UCSD-AML1 (cell line): ENCODE results near the gene CDC14A.
"Not testable (repeated sequence)": the region's sequence is repeated elsewhere in the genome, so short reads cannot be mapped to it uniquely, and the experiment has no call there.

Source experiments
- DNase-seq: peaks from one replicate; lab custom pipeline; 2025; ENCODE audit not compliant: unreplicated experiment; lab: John Stamatoyannopoulos, UW

Gene CDC14A, protein sequence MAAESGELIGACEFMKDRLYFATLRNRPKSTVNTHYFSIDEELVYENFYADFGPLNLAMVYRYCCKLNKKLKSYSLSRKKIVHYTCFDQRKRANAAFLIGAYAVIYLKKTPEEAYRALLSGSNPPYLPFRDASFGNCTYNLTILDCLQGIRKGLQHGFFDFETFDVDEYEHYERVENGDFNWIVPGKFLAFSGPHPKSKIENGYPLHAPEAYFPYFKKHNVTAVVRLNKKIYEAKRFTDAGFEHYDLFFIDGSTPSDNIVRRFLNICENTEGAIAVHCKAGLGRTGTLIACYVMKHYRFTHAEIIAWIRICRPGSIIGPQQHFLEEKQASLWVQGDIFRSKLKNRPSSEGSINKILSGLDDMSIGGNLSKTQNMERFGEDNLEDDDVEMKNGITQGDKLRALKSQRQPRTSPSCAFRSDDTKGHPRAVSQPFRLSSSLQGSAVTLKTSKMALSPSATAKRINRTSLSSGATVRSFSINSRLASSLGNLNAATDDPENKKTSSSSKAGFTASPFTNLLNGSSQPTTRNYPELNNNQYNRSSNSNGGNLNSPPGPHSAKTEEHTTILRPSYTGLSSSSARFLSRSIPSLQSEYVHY

GRCh38 chr1:100352267-100353070 is at the start of gene CDC14A:
Gene CDC14A (plus strand): TSS chr1:100352506. CDS start chr1:100352955, 449 bp downstream.
- DNase-seq, result peak; percentile 92

- no peak for DNase-seq
These were observed 49.6 kb upstream of the CDC14A start for GRCh38 chr1:100302739-100303138.

- DNase-seq, result no peak
These were observed 48.1 kb upstream of the CDC14A start for GRCh38 chr1:100304227-100304626.

DNA sequence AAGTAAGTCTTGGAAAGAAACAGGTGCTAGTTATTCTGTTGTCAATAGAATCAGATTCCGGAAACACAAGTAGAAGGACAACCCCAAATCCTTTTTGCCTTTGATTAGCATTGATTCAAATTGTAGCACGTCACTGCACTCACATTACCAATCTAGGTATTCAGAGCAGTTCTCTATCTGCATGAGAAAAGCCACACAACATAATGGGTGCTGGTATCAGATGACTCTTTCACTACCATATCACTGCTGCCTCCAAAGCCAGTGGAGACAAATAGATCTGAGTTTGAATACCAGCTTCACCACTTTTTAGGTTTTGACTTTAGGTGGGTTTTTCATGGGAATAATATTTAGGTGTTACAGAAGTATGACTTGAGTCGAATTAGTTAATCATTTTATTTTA is 47.4 kb upstream of the CDC14A start:
- DNase-seq, result no peak

DNA sequence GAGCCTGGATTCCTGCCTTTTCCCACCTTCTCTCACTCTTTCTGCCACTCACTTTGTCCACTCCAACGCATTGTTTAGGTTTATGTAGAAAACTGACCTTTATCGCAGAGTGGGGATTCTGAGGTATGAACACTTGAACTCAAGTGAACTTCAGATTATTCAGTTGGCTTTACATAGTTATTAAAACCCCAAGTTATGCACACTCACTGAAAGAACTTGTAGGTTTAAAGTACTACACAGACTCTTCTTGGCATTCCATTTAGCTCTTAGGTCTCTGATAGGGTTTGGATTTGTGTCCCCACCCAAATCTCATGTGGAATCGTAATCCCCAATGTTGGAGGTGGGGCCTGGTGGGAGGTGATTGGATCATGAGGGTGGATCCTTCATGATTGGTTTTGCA is 46.4 kb upstream of the CDC14A start:
- DNase-seq, result no peak

- DNase-seq, result peak; percentile 11
These were observed 45.5 kb upstream of the CDC14A start for GRCh38 chr1:100306735-100307313.

GRCh38 chr1:100308777-100309176 is 43.5 kb upstream of the CDC14A start:
- no peak for DNase-seq

- no peak for DNase-seq
These were observed 42.4 kb upstream of the CDC14A start for GRCh38 chr1:100309863-100310262.

DNA sequence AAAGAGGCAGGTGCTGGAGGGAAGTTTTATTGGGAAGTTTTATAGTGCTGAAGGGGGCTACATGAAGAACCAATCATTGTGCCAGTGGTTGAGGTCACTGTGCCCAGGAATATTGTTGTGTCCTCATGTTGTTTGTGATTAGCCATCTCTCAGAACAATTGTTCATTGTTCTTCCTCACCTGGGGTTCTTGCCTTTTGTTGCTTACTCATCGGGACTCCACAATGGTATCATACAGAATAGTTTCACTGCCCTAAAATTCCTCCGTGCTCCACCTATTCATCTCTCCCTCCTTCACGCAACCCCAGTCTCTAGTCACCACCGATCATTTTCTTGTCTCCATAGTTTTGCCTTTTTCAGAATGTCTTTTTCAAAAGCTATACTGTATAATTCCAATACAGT is 38.9 kb upstream of the CDC14A start:
- DNase-seq, result no peak

GRCh38 chr1:100316622-100317021 is 35.7 kb upstream of the CDC14A start:
- no peak for DNase-seq

GRCh38 chr1:100320311-100321099 is 31.8 kb upstream of the CDC14A start:
- DNase-seq, result no peak

DNA sequence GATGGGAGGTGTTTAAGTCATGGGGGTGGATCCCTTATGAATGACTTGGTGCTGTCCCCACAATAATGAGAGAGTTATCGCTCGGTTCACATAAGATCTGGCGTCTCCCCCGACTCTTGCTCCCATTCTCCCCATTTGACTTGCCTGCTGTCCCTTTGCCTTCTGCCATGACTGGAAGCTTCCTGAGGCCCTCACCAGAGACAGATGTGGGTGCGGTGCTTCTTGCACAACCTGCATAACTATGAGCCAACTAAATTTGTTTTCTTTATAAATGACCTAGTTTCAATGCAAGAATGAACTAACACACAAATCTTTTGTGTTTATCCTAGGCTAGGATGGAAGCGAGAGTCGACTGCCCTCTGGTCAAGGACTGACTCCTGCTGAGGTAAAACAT is 31.2 kb upstream of the CDC14A start:
- DNase-seq, result no peak

DNA sequence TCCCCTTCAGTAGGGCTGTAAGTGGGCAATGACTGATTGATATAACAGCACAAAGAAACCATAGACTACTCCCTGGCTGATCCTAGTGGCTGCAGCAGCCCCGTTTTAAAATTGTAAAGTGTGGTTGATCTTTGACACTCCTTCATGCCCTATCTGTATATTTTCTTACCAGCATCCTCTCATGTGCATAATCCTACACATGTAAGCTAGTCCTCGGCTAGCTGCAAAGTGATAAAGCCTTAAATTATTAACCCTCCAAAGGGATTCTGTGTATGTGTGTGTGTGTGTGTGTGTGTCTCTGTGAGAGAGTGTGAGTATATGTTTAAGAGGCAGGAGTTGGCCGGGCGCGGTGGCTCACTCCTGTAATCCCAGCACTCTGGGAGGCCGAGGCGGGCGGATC is 30.8 kb upstream of the CDC14A start:
- no peak for DNase-seq

GRCh38 chr1:100322436-100323211 is 29.7 kb upstream of the CDC14A start:
- DNase-seq, result no peak

GRCh38 chr1:100323419-100324106 is 28.7 kb upstream of the CDC14A start:
- no peak for DNase-seq

DNA sequence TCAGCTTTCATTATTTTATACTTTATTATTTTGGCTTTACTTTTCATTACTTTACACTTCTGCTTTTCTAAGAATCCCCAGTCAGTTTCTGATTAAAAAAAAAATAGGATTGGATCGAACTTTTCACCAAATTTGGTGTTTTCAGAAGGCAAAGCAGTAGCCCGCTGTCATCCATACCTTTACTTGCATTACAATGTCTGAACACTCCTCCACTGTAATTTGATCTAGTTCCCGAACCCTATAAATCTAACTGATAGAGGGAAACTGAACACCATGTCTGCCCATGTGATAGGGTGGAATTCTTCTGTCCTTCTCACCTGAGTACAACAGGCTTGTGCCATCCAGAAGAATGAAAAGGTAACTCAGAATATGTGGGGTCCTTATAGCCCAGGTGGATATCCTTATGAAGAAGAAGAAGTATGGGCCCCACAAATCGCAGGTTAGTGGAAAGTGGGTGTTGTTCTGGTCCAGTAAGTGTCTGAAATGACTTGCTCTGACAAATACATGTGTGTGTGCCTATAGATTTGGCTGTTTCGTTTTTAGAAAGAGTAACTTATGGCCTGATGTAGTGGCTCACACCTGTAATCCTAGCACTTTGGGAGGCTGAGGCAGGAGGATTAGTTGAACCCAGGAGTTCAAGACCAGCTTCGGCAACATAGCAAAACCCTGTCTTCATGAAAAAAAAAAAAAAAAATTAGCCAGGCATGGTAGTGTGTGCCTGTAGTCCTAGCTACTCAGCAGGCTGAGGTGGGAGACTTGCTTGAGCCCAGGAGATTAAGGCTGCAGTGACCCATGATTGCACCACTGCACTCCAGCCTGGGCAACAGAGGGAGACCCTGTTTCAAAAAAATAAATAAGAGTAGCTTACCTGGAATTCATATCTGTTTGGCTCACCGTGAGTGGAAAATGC is 26.6 kb upstream of the CDC14A start:
- DNase-seq, result no peak

- not testable (repeated sequence) for DNase-seq
These were observed 26.0 kb upstream of the CDC14A start for GRCh38 chr1:100326325-100326670.

DNA sequence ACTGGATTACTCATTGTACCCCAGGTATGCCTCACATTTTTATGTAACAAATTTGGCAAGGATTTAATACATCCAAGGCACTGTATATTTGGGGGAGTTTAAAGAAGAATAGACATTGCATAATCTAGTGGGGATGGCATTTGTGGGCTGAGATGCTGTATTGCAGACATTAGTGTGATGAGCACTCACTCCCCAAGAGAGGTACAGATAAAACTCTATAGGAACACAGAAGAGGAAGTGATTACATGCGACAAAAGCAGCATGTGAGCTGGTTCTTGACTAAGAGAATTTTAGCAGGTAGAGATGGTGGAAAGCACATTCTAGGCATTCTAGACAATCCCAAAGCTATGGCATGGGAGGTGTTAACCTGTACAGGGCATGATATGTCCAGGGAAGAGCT is 24.2 kb upstream of the CDC14A start:
- DNase-seq, result no peak
